GM21786 (cell line): ENCODE results near the gene ANKRD7.
"Not testable (repeated sequence)": the region's sequence is repeated elsewhere in the genome, so short reads cannot be mapped to it uniquely, and the experiment has no call there.

Source experiments
- ATAC-seq: cut with Tn5 transposase; IDR thresholded peaks from one replicate; pipeline ENCODE4 v1.9.1; 2021; ENCODE audit not compliant: unreplicated experiment

Gene ANKRD7

GRCh38 chr7:118233799-118234198, 9.3 kb downstream of the ANKRD7 start:
- ATAC-seq, result no peak

GRCh38 chr7:118239014-118239413, 14.5 kb downstream of the ANKRD7 start:
- ATAC-seq, result no peak

GRCh38 chr7:118240320-118240719, 15.8 kb downstream of the ANKRD7 start:
- ATAC-seq, result not testable (repeated sequence)

DNA sequence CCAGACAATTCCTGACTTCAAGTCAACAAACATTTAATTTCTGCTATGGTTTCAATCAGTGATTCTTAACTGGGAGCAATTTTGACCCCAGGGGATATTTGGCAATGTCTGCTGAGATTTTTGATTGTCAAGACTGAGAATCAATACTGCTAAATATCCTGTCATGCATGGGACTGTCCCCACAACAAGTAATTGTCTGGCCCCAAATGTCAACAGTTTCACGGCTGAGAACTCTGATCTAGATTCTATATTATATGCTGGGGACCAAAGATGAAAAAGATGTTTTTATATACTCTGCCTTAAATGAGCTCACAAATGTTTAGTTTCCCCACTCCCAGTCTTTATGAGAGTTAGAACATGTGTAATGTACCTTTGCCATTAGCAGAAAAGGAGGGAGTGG, 19.2 kb downstream of the ANKRD7 start:
- no peak for ATAC-seq

- peak; percentile 46 for ATAC-seq
These were observed 20.9 kb downstream of the ANKRD7 start for GRCh38 chr7:118245267-118246040.

DNA sequence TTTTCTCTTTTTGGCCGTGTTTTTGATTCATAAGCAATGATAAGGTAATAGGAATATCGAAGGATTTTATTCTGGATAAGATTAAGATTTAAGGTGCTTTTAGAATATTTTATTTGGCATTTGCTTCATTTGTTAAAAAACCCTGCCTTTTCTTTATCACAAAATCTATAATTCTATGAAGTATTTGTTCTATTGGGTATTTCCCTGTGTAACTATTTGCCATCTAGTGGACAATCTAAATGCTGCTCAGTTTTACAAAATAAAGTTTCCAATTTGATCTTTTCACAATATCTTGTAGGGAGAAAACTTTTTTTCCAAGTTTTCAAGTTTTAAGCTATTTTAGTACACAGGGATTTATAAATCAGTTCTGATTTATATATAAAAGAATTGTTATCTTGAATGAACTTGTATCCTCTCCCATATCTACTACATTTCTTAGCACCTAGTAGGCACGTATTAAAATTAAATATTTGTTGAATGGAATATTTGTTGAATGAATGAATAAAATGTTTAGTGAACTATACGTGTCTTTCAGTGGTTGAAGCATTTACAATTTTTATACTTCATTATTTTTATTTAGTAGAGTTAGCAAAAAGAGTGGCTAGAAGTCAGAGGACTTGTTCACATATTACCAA, 26.5 kb downstream of the ANKRD7 start:
- ATAC-seq, result no peak

GRCh38 chr7:118252087-118252486, 27.6 kb downstream of the ANKRD7 start:
- ATAC-seq, result no peak

DNA sequence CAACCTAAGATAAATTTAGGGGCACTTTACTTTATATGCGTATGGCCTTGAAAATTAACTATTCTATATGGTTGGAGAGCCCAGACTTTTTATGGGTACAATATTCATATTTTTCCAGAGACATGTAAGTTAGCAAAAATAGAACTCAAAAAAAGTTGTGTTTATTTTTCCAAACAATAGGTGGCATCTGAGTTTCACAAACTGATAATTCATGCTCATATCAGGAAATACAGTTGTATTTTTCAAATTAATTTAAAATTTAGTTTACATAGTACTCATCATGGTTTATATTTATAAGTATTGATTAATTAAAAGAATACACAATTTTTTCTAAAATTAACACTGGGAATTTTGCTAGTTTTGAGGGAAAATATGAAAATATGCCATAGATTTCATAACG, 34.6 kb downstream of the ANKRD7 start:
- ATAC-seq, result no peak

DNA sequence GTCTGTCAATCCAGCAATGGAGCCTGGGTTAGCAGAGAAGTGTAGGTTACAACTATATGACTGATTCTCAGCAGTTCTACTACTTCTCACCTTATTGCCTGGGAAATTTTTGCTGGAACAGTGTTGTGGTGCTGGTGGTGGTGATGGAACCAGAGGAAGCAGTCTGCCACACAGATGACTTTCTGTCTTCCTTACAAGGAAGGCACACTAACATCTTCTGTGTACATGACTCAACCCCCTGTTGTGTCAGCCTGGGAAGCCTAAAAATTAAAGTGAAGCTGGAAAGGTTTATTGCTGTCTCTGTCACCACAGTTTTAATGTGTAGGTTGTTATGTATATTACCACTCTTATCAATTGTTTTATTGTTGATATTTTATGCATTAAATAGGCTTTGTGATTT, 40.3 kb downstream of the ANKRD7 start:
- ATAC-seq, result no peak

GRCh38 chr7:118280319-118281012, 56.0 kb downstream of the ANKRD7 start:
- ATAC-seq, result no peak

DNA sequence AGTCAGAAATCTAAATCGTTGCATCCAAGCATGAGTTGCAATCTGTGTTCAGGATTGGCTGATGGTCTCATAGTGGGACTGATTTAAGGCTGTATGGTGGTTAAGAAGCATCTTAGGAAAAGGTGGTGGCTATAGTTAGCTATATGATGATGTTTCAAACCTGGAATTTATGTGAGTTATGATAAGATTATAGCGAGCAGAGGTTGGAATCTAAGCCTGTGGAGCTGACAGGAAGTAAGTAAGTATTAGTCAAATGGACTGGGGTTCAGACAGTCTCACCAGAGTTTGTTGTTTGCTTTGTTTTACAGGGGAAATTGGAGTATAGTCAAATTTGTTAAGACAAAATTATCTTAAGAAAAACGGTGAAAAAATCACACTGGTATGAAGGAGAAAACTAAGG, 56.7 kb downstream of the ANKRD7 start:
- no peak for ATAC-seq

DNA sequence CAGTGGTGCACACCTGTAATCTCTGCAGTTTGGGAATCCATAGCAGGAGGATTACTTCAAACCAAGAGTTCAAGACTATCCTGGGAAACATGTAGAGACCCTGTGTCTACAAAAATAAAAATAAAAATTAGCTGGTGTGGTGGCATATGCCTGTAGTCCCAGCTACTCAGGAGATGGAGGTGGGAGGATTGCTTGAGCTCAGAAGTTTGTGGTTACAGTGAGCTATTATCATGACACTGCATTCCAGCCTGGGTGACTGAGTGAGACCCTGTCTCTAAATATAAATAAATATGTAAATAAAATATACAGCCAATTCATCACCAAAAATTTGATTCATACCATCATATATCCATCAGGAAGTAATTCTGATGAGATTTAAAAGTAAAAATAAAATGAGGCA, 60.9 kb downstream of the ANKRD7 start:
- no peak for ATAC-seq

DNA sequence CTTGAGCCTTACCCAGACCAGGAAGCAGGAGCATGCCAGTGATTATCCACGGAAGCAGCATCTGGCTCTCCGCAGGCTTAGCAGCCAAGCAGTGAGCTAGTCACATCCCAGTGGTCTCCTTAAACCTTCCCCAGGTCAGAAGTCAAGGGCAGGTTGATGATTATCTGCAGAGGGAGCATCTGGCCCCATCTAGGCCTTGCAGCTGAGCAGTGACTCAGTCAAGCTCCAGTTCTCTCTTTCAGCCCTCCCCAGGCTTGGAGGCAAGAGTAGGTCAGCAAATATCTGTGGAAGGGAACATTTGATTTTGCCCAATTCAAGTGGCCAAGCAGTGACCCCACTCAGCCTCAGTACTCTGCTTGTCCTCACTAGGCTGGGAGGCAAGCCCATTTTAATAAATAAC, 61.6 kb downstream of the ANKRD7 start:
- ATAC-seq, result no peak

DNA sequence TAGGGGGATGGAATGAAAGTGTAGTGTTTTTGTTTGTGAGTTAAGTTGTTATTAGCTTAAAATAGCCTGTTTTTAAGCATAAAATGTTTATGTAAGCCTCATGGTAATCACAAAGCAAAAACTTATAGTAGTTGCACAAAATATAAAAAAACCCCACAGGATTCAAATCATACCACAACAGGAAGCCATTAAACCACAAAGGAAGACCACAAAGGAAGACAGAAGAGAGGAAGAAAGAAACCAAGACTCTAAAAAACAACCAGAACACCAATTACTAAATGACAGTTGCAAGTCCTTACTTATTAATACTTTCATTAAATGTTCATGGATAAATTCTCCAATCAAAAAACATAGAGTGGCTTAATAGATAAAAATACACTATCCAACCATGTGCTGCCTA, 63.6 kb downstream of the ANKRD7 start:
- peak; percentile 84 for ATAC-seq

DNA sequence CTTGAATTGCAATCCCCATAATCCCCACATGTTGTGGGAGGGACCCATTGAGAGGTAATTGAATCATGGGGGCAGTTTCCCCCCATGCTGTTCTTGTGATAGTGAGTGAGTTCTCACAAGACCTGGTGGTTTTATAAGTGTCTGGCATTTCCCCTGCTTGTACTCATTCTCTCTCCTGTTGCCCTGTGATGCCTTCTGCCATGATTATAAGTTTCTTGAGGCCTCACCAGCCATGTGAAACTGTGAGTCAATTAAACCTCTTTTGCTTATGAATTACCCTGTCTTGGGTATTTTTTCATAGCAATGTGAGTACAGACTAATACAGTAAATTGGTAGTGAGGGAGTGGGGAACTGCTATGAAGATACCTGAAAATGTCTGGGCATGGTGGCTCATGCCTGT, 65.0 kb downstream of the ANKRD7 start:
- ATAC-seq, result no peak
